Activated naive CD4-positive, alpha-beta T cell treated with anti-CD3 and anti-CD28 coated beads, Interleukin-2, amount 50 U/mL, for 24 hours (primary cell): ENCODE data around the gene ZNF774.
A peak's percentile ranks its signal among the peaks of the same experiment; 100 is the strongest.
"Not testable (repeated sequence)": the region's sequence is repeated elsewhere in the genome, so short reads cannot be mapped to it uniquely, and the experiment has no call there.

Experiments used
- H3K27ac Mint-ChIP-seq: one replicate; pipeline ENCODE4 v1.8.0; 2021; ENCODE audit warnings: mild to moderate bottlenecking, mixed read lengths
- H3K27me3 Mint-ChIP-seq: one replicate; pipeline ENCODE4 v1.8.0; 2021; ENCODE audit warnings: mixed read lengths
- H3K36me3 Mint-ChIP-seq: one replicate; pipeline ENCODE4 v1.8.0; 2021; ENCODE audit warnings: mixed read lengths
- H3K4me1 Mint-ChIP-seq: one replicate; pipeline ENCODE4 v1.8.0; 2021; ENCODE audit warnings: mixed read lengths
- H3K4me3 Mint-ChIP-seq: one replicate; pipeline ENCODE4 v1.8.0; 2021; ENCODE audit warnings: mild to moderate bottlenecking, mixed read lengths
- H3K9me3 Mint-ChIP-seq: one replicate; pipeline ENCODE4 v1.8.0; 2021; ENCODE audit warnings: mixed read lengths

Gene ZNF774

GRCh38 chr15:90352107-90352893, at the start of gene ZNF774:
ZNF774 (plus strand) TSS chr15:90352284; CDS start chr15:90354661, 2,377 bp downstream.
- H3K9me3 Mint-ChIP-seq = no peaks in the 10 kb centered on the region
- peaks cover 6% of the 10 kb centered on the region for H3K4me1 Mint-ChIP-seq
- peak within 1 kb of the TSS; percentile 91 for H3K4me3 Mint-ChIP-seq
- no peaks in the 10 kb centered on the region for H3K36me3 Mint-ChIP-seq
- no peak within 1 kb of the TSS for H3K27ac Mint-ChIP-seq
- H3K27me3 Mint-ChIP-seq = no peaks in the 10 kb centered on the region

GRCh38 chr15:90305355-90305754, 46.7 kb upstream of the ZNF774 start:
- not testable (repeated sequence) for H3K27ac Mint-ChIP-seq, H3K9me3 Mint-ChIP-seq, H3K4me3 Mint-ChIP-seq, H3K27me3 Mint-ChIP-seq, H3K36me3 Mint-ChIP-seq
- peaks cover 26% of the 10 kb centered on the region for H3K4me1 Mint-ChIP-seq

GRCh38 chr15:90305932-90306331, 46.2 kb upstream of the ZNF774 start:
- no peaks in the 10 kb centered on the region for H3K36me3 Mint-ChIP-seq
- no peaks in the 10 kb centered on the region for H3K27me3 Mint-ChIP-seq
- peaks cover 26% of the 10 kb centered on the region for H3K4me1 Mint-ChIP-seq
- H3K27ac Mint-ChIP-seq = peak overlapping the region; percentile 20
- no peaks in the 10 kb centered on the region for H3K9me3 Mint-ChIP-seq
- peak overlapping the region; percentile 51 for H3K4me3 Mint-ChIP-seq

- H3K27ac Mint-ChIP-seq = peak overlapping the region; percentile 71
- H3K4me3 Mint-ChIP-seq = peak overlapping the region; percentile 51
- peaks cover 22% of the 10 kb centered on the region for H3K4me1 Mint-ChIP-seq
- H3K27me3 Mint-ChIP-seq = no peaks in the 10 kb centered on the region
- no peaks in the 10 kb centered on the region for H3K9me3 Mint-ChIP-seq
- H3K36me3 Mint-ChIP-seq = no peaks in the 10 kb centered on the region
Measured at GRCh38 chr15:90306560-90306959, 45.5 kb upstream of the ZNF774 start.

- no peak overlapping the region for H3K27ac Mint-ChIP-seq
- H3K4me1 Mint-ChIP-seq = peaks cover 22% of the 10 kb centered on the region
- H3K9me3 Mint-ChIP-seq = no peaks in the 10 kb centered on the region
- no peaks in the 10 kb centered on the region for H3K27me3 Mint-ChIP-seq
- no peak overlapping the region for H3K4me3 Mint-ChIP-seq
- no peaks in the 10 kb centered on the region for H3K36me3 Mint-ChIP-seq
Measured at GRCh38 chr15:90307661-90308060, 44.4 kb upstream of the ZNF774 start.

GRCh38 chr15:90309020-90309419, 43.1 kb upstream of the ZNF774 start:
- Mint-ChIP-seq H3K27ac (no peak overlapping the region), H3K9me3 (no peaks in the 10 kb centered on the region), H3K36me3 (no peaks in the 10 kb centered on the region), H3K4me1 (peaks cover 22% of the 10 kb centered on the region), H3K27me3 (no peaks in the 10 kb centered on the region), H3K4me3 (no peak overlapping the region)

- Mint-ChIP-seq H3K4me1 (peaks cover 5% of the 10 kb centered on the region), H3K9me3 (no peaks in the 10 kb centered on the region), H3K36me3 (no peaks in the 10 kb centered on the region), H3K27me3 (no peaks in the 10 kb centered on the region), H3K27ac (no peak overlapping the region), H3K4me3 (no peak overlapping the region)
Measured at GRCh38 chr15:90315278-90315982, 36.7 kb upstream of the ZNF774 start.

- H3K27ac Mint-ChIP-seq = no peak overlapping the region
- H3K36me3 Mint-ChIP-seq = no peaks in the 10 kb centered on the region
- peaks cover 7% of the 10 kb centered on the region for H3K4me1 Mint-ChIP-seq
- H3K9me3 Mint-ChIP-seq = no peaks in the 10 kb centered on the region
- H3K4me3 Mint-ChIP-seq = no peak overlapping the region
- H3K27me3 Mint-ChIP-seq = no peaks in the 10 kb centered on the region
Measured at GRCh38 chr15:90316139-90316538, 35.9 kb upstream of the ZNF774 start.

GRCh38 chr15:90318591-90318990, 33.5 kb upstream of the ZNF774 start:
- Mint-ChIP-seq H3K4me3 (no peak overlapping the region), H3K9me3 (no peaks in the 10 kb centered on the region), H3K36me3 (no peaks in the 10 kb centered on the region), H3K27ac (no peak overlapping the region), H3K27me3 (no peaks in the 10 kb centered on the region), H3K4me1 (peaks cover 7% of the 10 kb centered on the region)

- Mint-ChIP-seq H3K27me3 (no peaks in the 10 kb centered on the region), H3K9me3 (no peaks in the 10 kb centered on the region), H3K36me3 (no peaks in the 10 kb centered on the region), H3K27ac (no peak overlapping the region), H3K4me1 (peaks cover 7% of the 10 kb centered on the region), H3K4me3 (no peak overlapping the region)
Measured at GRCh38 chr15:90320062-90320884, 31.8 kb upstream of the ZNF774 start.

- Mint-ChIP-seq H3K27ac (no peak overlapping the region), H3K4me1 (peaks cover 7% of the 10 kb centered on the region), H3K27me3 (no peaks in the 10 kb centered on the region), H3K9me3 (no peaks in the 10 kb centered on the region), H3K4me3 (no peak overlapping the region), H3K36me3 (no peaks in the 10 kb centered on the region)
Measured at GRCh38 chr15:90320885-90321278, 31.2 kb upstream of the ZNF774 start.

- Mint-ChIP-seq H3K9me3 (no peaks in the 10 kb centered on the region), H3K27ac (no peak overlapping the region), H3K4me3 (no peak overlapping the region), H3K36me3 (no peaks in the 10 kb centered on the region), H3K27me3 (no peaks in the 10 kb centered on the region), H3K4me1 (peaks cover 7% of the 10 kb centered on the region)
Measured at GRCh38 chr15:90322538-90322937, 29.5 kb upstream of the ZNF774 start.

- no peaks in the 10 kb centered on the region for H3K27me3 Mint-ChIP-seq
- no peak overlapping the region for H3K4me3 Mint-ChIP-seq
- no peaks in the 10 kb centered on the region for H3K36me3 Mint-ChIP-seq
- no peak overlapping the region for H3K27ac Mint-ChIP-seq
- H3K9me3 Mint-ChIP-seq = no peaks in the 10 kb centered on the region
- H3K4me1 Mint-ChIP-seq = no peaks in the 10 kb centered on the region
Measured at GRCh38 chr15:90325726-90326125, 26.4 kb upstream of the ZNF774 start.

- Mint-ChIP-seq H3K36me3 (no peaks in the 10 kb centered on the region), H3K9me3 (no peaks in the 10 kb centered on the region), H3K27me3 (no peaks in the 10 kb centered on the region), H3K27ac (no peak overlapping the region), H3K4me1 (no peaks in the 10 kb centered on the region), H3K4me3 (no peak overlapping the region)
Measured at GRCh38 chr15:90326441-90326840, 25.6 kb upstream of the ZNF774 start.

GRCh38 chr15:90327311-90327710, 24.8 kb upstream of the ZNF774 start:
- no peaks in the 10 kb centered on the region for H3K27me3 Mint-ChIP-seq

GRCh38 chr15:90334304-90334731, 17.8 kb upstream of the ZNF774 start:
- no peak overlapping the region for H3K27ac Mint-ChIP-seq
- peaks cover 12% of the 10 kb centered on the region for H3K4me1 Mint-ChIP-seq
- H3K27me3 Mint-ChIP-seq = no peaks in the 10 kb centered on the region
- H3K4me3 Mint-ChIP-seq = no peak overlapping the region
- H3K36me3 Mint-ChIP-seq = no peaks in the 10 kb centered on the region
- H3K9me3 Mint-ChIP-seq = no peaks in the 10 kb centered on the region

More at GRCh38 chr15:90327311-90327710, 24.8 kb upstream of the ZNF774 start:
- Mint-ChIP-seq H3K4me3 (no peak overlapping the region), H3K9me3 (no peaks in the 10 kb centered on the region), H3K4me1 (no peaks in the 10 kb centered on the region), H3K36me3 (no peaks in the 10 kb centered on the region), H3K27ac (no peak overlapping the region)
